ENCODE data around the gene LRRC23. TPM values are rescaled to one million over a fixed set of nuclear protein-coding genes. Genes with fewer than 3 reads are reported as not detected.
A peak's percentile ranks its signal among the peaks of the same experiment; 100 is the strongest.

LRRC23 gene
- total RNA-seq, 1 donor from 2014 or later, result 5.2 TPM

DNA sequence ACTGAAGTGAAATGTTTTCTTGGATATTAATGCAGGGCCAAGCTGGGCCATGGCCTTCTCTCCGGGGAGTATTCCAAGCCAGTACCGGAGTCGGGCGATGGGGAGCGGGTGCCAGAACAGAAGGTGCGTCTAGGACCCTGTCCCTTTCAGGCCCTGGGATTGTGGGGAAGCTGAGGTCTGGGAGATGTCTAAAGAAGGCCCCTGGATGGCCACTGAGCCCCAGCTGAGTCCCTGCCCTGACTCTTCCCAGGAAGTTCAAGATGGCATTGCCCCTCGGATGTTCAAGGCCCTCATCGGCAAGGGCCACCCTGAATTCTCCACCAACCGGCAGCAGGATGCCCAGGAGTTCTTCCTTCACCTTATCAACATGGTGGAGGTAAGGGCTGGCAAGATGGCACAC, 44.5 kb upstream of the LRRC23 start:
- Histone ChIP-seq H3K9me3 (ENCODE audit: low read depth) (no peaks in the 10 kb centered on the region), H4K20me1 (ENCODE audit: low read depth) (no peaks in the 10 kb centered on the region), H3K79me2 (ENCODE audit: low read depth) (peaks cover 4% of the 10 kb centered on the region), H3K4me3 (no peak overlapping the region), H3K9ac (no peak overlapping the region), H2AFZ (replicated peaks) (no peak overlapping the region), H3K4me1 (no peaks in the 10 kb centered on the region), H3K4me2 (no peak overlapping the region), H3K27ac (no peak overlapping the region), H3F3A (ENCODE audit: low read depth) (peaks cover 2% of the 10 kb centered on the region), H3K27me3 (no peaks in the 10 kb centered on the region), H3K36me3 (peaks cover 4% of the 10 kb centered on the region)
- no peak for DNase-seq (ENCODE audit: low spot score)
- Mint-ChIP-seq H3K4me3 (peak overlapping the region; percentile 46), H3K4me1 (no peaks in the 10 kb centered on the region), H3K27ac (no peak overlapping the region), H3K36me3 (peaks cover 47% of the 10 kb centered on the region), H3K27me3 (ENCODE audit: insufficient read depth, low read depth) (peaks cover 6% of the 10 kb centered on the region), H3K9me3 (no peaks in the 10 kb centered on the region)
- no peak for TF ChIP-seq EZH2phosphoT487 (IDR thresholded peaks at IDR 0.05)
- no peak for TF ChIP-seq EZH2 (IDR thresholded peaks at IDR 0.05)
- TF ChIP-seq, protein P1, sequence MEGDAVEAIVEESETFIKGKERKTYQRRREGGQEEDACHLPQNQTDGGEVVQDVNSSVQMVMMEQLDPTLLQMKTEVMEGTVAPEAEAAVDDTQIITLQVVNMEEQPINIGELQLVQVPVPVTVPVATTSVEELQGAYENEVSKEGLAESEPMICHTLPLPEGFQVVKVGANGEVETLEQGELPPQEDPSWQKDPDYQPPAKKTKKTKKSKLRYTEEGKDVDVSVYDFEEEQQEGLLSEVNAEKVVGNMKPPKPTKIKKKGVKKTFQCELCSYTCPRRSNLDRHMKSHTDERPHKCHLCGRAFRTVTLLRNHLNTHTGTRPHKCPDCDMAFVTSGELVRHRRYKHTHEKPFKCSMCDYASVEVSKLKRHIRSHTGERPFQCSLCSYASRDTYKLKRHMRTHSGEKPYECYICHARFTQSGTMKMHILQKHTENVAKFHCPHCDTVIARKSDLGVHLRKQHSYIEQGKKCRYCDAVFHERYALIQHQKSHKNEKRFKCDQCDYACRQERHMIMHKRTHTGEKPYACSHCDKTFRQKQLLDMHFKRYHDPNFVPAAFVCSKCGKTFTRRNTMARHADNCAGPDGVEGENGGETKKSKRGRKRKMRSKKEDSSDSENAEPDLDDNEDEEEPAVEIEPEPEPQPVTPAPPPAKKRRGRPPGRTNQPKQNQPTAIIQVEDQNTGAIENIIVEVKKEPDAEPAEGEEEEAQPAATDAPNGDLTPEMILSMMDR (IDR thresholded peaks at IDR 0.05), result no peak

DNA sequence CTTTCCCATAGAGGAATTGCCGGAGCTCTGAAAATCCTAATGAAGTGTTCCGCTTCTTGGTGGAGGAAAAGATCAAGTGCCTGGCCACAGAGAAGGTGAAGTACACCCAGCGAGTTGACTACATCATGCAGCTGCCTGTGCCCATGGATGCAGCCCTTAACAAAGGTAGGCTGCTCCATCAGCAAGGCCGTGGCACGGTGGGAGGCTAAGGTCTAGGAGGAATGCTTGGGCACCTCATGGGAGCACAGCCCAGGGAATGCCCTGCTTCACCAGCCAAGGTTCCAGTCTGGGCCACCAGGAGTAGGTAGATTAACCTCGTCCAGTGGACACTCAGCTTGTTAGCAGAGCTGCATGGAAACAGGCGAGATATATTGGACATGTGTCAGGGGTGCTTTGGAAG, 43.7 kb upstream of the LRRC23 start:
- H3K4me3 Mint-ChIP-seq, result peak overlapping the region; percentile 4
- Histone ChIP-seq H4K20me1 (ENCODE audit: low read depth) (no peaks in the 10 kb centered on the region), H3K4me2 (no peak overlapping the region), H3K27ac (no peak overlapping the region), H3K36me3 (peaks cover 4% of the 10 kb centered on the region), H3K4me1 (no peaks in the 10 kb centered on the region), H3K79me2 (ENCODE audit: low read depth) (no peaks in the 10 kb centered on the region), H3K4me3 (no peak overlapping the region), H3K9me3 (ENCODE audit: low read depth) (no peaks in the 10 kb centered on the region), H3K9ac (no peak overlapping the region), H3K27me3 (no peaks in the 10 kb centered on the region), H2AFZ (replicated peaks) (no peak overlapping the region), H3F3A (ENCODE audit: low read depth) (peaks cover 9% of the 10 kb centered on the region)
- peaks cover 52% of the 10 kb centered on the region for H3K36me3 Mint-ChIP-seq
- H3K4me1 Mint-ChIP-seq, result peaks cover 6% of the 10 kb centered on the region
- no peak overlapping the region for H3K27ac Mint-ChIP-seq
- peaks cover 6% of the 10 kb centered on the region for H3K27me3 Mint-ChIP-seq (ENCODE audit: insufficient read depth, low read depth)
- TF ChIP-seq, protein P1 (IDR thresholded peaks at IDR 0.05), result no peak
- TF ChIP-seq EZH2 (IDR thresholded peaks at IDR 0.05) (no peak), EZH2phosphoT487 (IDR thresholded peaks at IDR 0.05) (no peak)
- H3K9me3 Mint-ChIP-seq, result no peaks in the 10 kb centered on the region
- no peak for DNase-seq (ENCODE audit: low spot score)

DNA sequence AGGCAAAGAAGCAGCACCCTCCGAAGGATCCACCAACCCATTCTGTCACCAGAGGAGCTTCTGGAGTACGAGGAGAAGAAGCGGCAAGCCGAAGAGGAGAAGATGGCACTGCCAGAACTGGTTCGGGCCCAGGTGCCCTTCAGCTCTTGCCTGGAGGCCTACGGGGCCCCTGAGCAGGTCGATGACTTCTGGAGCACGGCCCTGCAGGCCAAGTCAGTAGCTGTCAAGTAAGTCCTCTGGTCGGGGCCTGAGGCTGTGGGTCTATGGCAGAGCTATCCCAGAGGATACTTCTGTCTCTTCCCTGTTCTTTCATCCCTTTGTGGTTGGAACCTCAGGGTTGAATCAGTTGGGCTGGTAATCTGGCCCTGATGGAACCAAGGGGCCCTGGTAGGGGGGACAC, 43.2 kb upstream of the LRRC23 start:
- no peak for DNase-seq (ENCODE audit: low spot score)
- no peaks in the 10 kb centered on the region for H3K27me3 ChIP-seq
- Mint-ChIP-seq H3K27me3 (ENCODE audit: insufficient read depth, low read depth) (peaks cover 6% of the 10 kb centered on the region), H3K4me3 (no peak overlapping the region), H3K4me1 (peaks cover 9% of the 10 kb centered on the region), H3K36me3 (peaks cover 51% of the 10 kb centered on the region), H3K9me3 (no peaks in the 10 kb centered on the region), H3K27ac (no peak overlapping the region)
- peaks cover 4% of the 10 kb centered on the region for H3K36me3 ChIP-seq
- no peak overlapping the region for H3K4me2 ChIP-seq
- no peaks in the 10 kb centered on the region for H3K79me2 ChIP-seq (ENCODE audit: low read depth)
- H3K27ac ChIP-seq, result no peak overlapping the region
- H4K20me1 ChIP-seq (ENCODE audit: low read depth), result no peaks in the 10 kb centered on the region
- no peaks in the 10 kb centered on the region for H3K9me3 ChIP-seq (ENCODE audit: low read depth)
- H3K4me1 ChIP-seq, result peaks cover 4% of the 10 kb centered on the region
- H2AFZ ChIP-seq (replicated peaks), result no peak overlapping the region
- H3K4me3 ChIP-seq, result no peak overlapping the region
- peaks cover 12% of the 10 kb centered on the region for H3F3A ChIP-seq (ENCODE audit: low read depth)
- no peak overlapping the region for H3K9ac ChIP-seq
- TF ChIP-seq, protein P1 (IDR thresholded peaks at IDR 0.05), result no peak
- no peak for TF ChIP-seq EZH2phosphoT487 (IDR thresholded peaks at IDR 0.05)
- no peak for TF ChIP-seq EZH2 (IDR thresholded peaks at IDR 0.05)

Data from neural progenitor cell (in vitro differentiated cells).